Peyer's patch (tissue), 4 donors: ENCODE results near the gene MPPED2. TPM values are rescaled to one million over a fixed set of nuclear protein-coding genes. Genes with fewer than 3 reads are reported as not detected.

Experiments used
- DNase-seq, 3 donors: peaks; one replicate each; pipeline ENCODE4 v3.0.0-alpha.2; 2017 to 2019
- H3K27ac ChIP-seq, 4 donors: fragments of 200-600 bp; sonication (generic); one replicate each; pipeline ENCODE4 v1.5.1; 2016 to 2019
- H3K27me3 ChIP-seq, 2 donors: fragments of 200-600 bp; sonication (generic); one replicate each; pipeline ENCODE4 v1.5.1; 2019
- H3K36me3 ChIP-seq, 3 donors: fragments of 200-600 bp; sonication (generic); one replicate each; pipeline ENCODE4 v1.5.1; 2016 to 2019
- H3K4me1 ChIP-seq, 4 donors: fragments of 200-600 bp; sonication (generic); one replicate each; pipeline ENCODE4 v1.5.1; 2016 to 2019
- H3K4me3 ChIP-seq, 4 donors: fragments of 200-600 bp; sonication (generic); 1 replicate in 3 of 4; 2 replicates in 1 of 4; pipeline ENCODE4 v1.5.1; 2016 to 2019; ENCODE audit warnings: mild to moderate bottlenecking in 1 of 4
- H3K9me3 ChIP-seq, 4 donors: fragments of 200-600 bp; sonication (generic); one replicate each; pipeline ENCODE4 v1.5.1; 2016 to 2019; ENCODE audit warnings: mild to moderate bottlenecking in 1 of 4
- POLR2A ChIP-seq, 2 donors: fragments of 450-650 bp; IDR thresholded peaks; one replicate each; pipeline ENCODE4 v1.5.1; 2017; ENCODE audit warnings: antibody characterized with exemption in 2 of 2, mild to moderate bottlenecking in 2 of 2, moderate library complexity in 2 of 2
- total RNA-seq, 4 donors: library from RNA; depleted of rRNA; stranded (reverse); fragments of >200 nt; gene quantifications; one replicate each; pipeline ENCODE4 v1.1.0, GENCODE V29; 2016
- TF ChIP-seq, protein P1 (sequence below), 6 experiments: fragments of 450-650 bp in 4 of 6; fragments of 200-600 bp in 2 of 6; sonication (generic) in 1 of 6; IDR thresholded peaks; one replicate each; pipeline ENCODE4 v1.5.1; 2017 to 2019; ENCODE audit warnings: antibody characterized with exemption in 6 of 6, mild to moderate bottlenecking in 3 of 6, moderate library complexity in 1 of 6

Gene MPPED2
- total RNA-seq, 4 donors from 2014 or later: 1.5 TPM; not detected in 3

DNA sequence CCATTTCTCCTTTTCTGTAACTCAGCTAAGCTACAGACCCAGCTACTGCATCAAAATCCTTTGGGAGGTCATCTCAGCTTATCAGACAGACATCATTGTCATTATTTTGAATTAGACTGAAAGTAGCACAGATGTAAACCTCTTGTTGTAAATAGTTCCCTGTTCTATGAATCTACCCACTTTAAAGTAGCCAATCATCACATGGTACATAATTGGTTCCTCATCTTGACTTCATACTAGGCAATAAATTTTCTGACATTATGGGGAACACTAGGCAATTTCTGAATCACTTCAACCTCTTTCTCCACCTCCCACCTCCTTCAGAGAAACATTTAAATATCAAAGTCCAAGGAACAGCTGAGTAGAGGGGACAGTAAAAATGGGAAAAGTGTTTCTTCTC, 47.9 kb downstream of the MPPED2 start:
- no peaks in the 10 kb centered on the region for H3K36me3 ChIP-seq
- no peaks in the 10 kb centered on the region for H3K9me3 ChIP-seq
- no peaks in the 10 kb centered on the region for H3K27me3 ChIP-seq
- no peak for TF ChIP-seq POLR2A (IDR thresholded peaks at IDR 0.05)
- TF ChIP-seq, protein P1, sequence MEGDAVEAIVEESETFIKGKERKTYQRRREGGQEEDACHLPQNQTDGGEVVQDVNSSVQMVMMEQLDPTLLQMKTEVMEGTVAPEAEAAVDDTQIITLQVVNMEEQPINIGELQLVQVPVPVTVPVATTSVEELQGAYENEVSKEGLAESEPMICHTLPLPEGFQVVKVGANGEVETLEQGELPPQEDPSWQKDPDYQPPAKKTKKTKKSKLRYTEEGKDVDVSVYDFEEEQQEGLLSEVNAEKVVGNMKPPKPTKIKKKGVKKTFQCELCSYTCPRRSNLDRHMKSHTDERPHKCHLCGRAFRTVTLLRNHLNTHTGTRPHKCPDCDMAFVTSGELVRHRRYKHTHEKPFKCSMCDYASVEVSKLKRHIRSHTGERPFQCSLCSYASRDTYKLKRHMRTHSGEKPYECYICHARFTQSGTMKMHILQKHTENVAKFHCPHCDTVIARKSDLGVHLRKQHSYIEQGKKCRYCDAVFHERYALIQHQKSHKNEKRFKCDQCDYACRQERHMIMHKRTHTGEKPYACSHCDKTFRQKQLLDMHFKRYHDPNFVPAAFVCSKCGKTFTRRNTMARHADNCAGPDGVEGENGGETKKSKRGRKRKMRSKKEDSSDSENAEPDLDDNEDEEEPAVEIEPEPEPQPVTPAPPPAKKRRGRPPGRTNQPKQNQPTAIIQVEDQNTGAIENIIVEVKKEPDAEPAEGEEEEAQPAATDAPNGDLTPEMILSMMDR (IDR thresholded peaks at IDR 0.05): no peak
- no peak overlapping the region for H3K27ac ChIP-seq
- H3K4me1 ChIP-seq: no peaks in the 10 kb centered on the region
- no peak for DNase-seq
- H3K4me3 ChIP-seq: no peak overlapping the region

DNA sequence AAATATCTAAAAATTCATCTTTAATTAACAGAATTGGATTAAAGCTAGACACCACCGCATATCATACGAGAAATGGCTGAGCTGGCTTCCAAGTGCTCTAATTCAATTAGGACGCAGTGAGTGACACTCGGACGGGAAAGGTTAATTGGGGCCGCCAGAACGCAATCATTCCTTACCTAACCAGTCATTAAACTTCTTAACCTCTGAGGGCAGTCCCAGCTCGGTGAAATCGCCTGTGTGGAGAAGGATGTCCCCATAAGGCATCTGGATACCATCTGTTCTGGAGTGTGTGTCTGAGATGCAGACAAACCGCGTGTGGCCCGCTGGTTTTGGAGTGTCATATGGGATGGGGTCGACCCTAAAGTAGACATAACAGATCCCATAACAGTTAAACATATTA, 50.3 kb downstream of the MPPED2 start:
- Histone ChIP-seq H3K9me3 (no peaks in the 10 kb centered on the region), H3K27ac (no peak overlapping the region), H3K27me3 (no peaks in the 10 kb centered on the region), H3K4me3 (no peak overlapping the region), H3K36me3 (no peaks in the 10 kb centered on the region), H3K4me1 (no peaks in the 10 kb centered on the region)
- TF ChIP-seq POLR2A (IDR thresholded peaks at IDR 0.05): no peak
- TF ChIP-seq, protein P1 (IDR thresholded peaks at IDR 0.05): no peak
- DNase-seq: no peak

DNA sequence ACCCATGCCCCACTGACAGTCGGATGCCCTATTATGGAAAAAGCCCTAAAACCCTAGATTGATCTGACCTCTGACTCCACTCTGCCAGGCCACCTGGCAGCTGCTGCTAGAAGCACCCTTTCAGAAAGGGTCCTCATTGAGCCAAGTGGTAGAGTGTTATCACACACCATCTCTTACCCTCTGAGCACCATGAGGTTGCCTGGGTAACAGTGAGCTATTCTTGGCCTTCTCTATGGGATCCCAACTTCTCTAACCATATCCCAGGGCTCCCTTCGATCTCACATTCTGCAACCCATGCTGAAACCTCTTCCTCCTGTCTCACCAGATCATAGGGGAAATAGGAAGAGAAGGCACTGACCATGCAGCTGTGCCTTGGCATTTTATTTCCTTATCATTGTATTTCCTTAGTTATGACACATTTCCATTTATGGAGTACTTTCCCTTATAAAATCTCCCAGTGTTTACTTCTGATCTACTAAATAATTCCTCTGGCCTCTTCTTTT, 52.7 kb downstream of the MPPED2 start:
- Histone ChIP-seq H3K36me3 (no peaks in the 10 kb centered on the region), H3K9me3 (no peaks in the 10 kb centered on the region), H3K4me3 (no peak overlapping the region), H3K27ac (no peak overlapping the region), H3K27me3 (no peaks in the 10 kb centered on the region), H3K4me1 (no peaks in the 10 kb centered on the region)
- no peak for DNase-seq
- TF ChIP-seq, protein P1 (IDR thresholded peaks at IDR 0.05): no peak
- TF ChIP-seq POLR2A (IDR thresholded peaks at IDR 0.05): no peak

DNA sequence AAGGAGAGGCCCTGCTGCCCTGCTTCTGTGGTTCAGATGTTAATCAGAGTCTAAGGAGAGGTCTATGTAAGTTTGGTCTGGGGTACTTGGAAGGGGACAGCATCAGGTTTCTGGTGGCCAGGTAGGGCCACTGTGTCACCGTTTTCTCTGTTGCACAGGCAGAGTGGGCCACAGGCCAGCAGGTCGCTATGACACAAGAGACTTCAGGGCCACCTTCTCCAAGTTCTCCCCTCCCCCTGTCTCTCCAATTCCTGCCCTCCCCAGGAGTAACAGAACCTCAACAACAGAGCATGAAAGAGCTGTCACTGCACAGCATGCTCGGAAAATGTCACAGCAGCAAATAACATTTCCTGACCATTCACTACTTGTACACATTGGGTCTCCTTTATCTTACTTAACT, 58.6 kb downstream of the MPPED2 start:
- TF ChIP-seq POLR2A (IDR thresholded peaks at IDR 0.05): no peak
- TF ChIP-seq, protein P1 (IDR thresholded peaks at IDR 0.05): no peak
- no peaks in the 10 kb centered on the region for H3K4me1 ChIP-seq
- no peak for DNase-seq
- H3K27me3 ChIP-seq: no peaks in the 10 kb centered on the region
- H3K36me3 ChIP-seq: no peaks in the 10 kb centered on the region
- no peaks in the 10 kb centered on the region for H3K9me3 ChIP-seq
- H3K4me3 ChIP-seq: no peak overlapping the region
- H3K27ac ChIP-seq: no peak overlapping the region

DNA sequence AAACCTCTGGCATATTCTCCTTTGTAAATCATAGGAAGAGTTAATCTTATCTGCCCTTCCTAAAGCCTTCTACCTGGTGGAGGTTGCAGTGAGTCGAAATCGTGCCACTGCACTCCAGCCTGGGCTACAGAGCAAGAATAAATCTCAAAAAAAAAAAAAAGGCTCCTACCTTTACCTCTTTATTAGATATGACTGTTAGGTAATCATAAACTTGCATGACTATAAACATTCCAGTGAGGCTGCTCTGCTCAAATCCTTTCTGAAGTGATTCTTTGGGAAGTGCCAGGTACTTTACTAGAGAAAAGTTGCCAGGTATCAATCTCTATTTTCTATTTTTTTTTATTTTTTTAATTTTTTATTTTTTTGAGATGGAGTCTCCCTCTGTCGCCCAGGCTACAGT, 59.6 kb downstream of the MPPED2 start:
- H3K4me3 ChIP-seq: no peak overlapping the region
- H3K4me1 ChIP-seq: no peaks in the 10 kb centered on the region
- DNase-seq: no peak
- no peak overlapping the region for H3K27ac ChIP-seq
- H3K27me3 ChIP-seq: no peaks in the 10 kb centered on the region
- H3K36me3 ChIP-seq: no peaks in the 10 kb centered on the region
- H3K9me3 ChIP-seq: no peaks in the 10 kb centered on the region
- no peak for TF ChIP-seq POLR2A (IDR thresholded peaks at IDR 0.05)
- TF ChIP-seq, protein P1 (IDR thresholded peaks at IDR 0.05): no peak
